H1 (cell line): ENCODE results near the gene SBF2. TPM values are rescaled to one million over a fixed set of nuclear protein-coding genes. Genes with fewer than 3 reads are reported as not detected.
"Not testable (repeated sequence)": the region's sequence is repeated elsewhere in the genome, so short reads cannot be mapped to it uniquely, and the experiment has no call there.

Experiments
- CTCF ChIA-PET: fragments of 300-600 bp; sonication (Branson Sonifier 250); formaldehyde crosslinking; loops from one replicate; lab custom pipeline; 2021; ENCODE audit not compliant: partially characterized antibody; lab: Charles Lee
- POLR2A ChIA-PET: fragments of 300-600 bp; sonication (Branson Sonifier 250); formaldehyde crosslinking; loops from one replicate; lab custom pipeline; 2021; ENCODE audit warnings: inconsistent platforms; ENCODE audit not compliant: partially characterized antibody; lab: Charles Lee
- DNase-seq, 2 experiments: peaks; one replicate each; pipeline versions ENCODE4 v3.0.0 to v3.0.0-alpha.2; 2010 to 2022; ENCODE audit warnings: low spot score in 2 of 2, low read depth in 1 of 2, mixed read lengths in 1 of 2
- FAIRE-seq: peaks from 2 replicates; lab custom pipeline; 2011; peaks lifted over from hg19 to GRCh38; lab: Jason Lieb, UNC
- H2AFZ ChIP-seq: 2 replicates; pipeline ENCODE4 v1.8.1; 2012; ENCODE audit warnings: low read length, inconsistent platforms
- H2AK5ac ChIP-seq: 2 replicates; pipeline ENCODE4 v1.6.1; 2013; ENCODE audit warnings: low read depth, low read length
- H2BK120ac ChIP-seq: replicated peaks from 2 replicates; pipeline ENCODE3; 2013; ENCODE audit warnings: low read depth, low read length, inconsistent platforms
- H2BK12ac ChIP-seq: 2 replicates; pipeline ENCODE4 v1.6.1; 2013; ENCODE audit warnings: low read depth, low read length
- H2BK15ac ChIP-seq: 2 replicates; pipeline ENCODE4 v1.6.1; 2013; ENCODE audit warnings: low read length
- H2BK20ac ChIP-seq: 2 replicates; pipeline ENCODE4 v1.6.1; 2013; ENCODE audit warnings: low read length
- H2BK5ac ChIP-seq: 2 replicates; pipeline ENCODE4 v1.6.1; 2013; ENCODE audit warnings: low read depth, low read length
- H3K14ac ChIP-seq: 2 replicates; pipeline ENCODE4 v1.6.1; 2013; ENCODE audit warnings: inconsistent platforms; ENCODE audit not compliant: insufficient read length
- H3K18ac ChIP-seq: 2 replicates; pipeline ENCODE4 v1.6.1; 2013; ENCODE audit warnings: low read length; ENCODE audit errors: extremely low read depth
- H3K23ac ChIP-seq: 2 replicates; pipeline ENCODE4 v1.6.1; 2013; ENCODE audit warnings: inconsistent platforms; ENCODE audit not compliant: insufficient read length
- H3K23me2 ChIP-seq: 2 replicates; pipeline ENCODE4 v1.6.1; 2013; ENCODE audit warnings: low read depth, low read length
- H3K27ac ChIP-seq: 2 replicates; pipeline ENCODE4 v1.6.1; 2011; ENCODE audit warnings: low read depth, low read length, inconsistent platforms
- H3K27me3 ChIP-seq, 4 experiments: replicated peaks in 1 of 4; 1 replicate in 1 of 4; 2 replicates in 3 of 4; pipeline versions ENCODE4 v1.6.1 to v1.8.1; 2011 to 2013; ENCODE audit warnings: low read length in 3 of 4, mild to moderate bottlenecking in 3 of 4, inconsistent platforms in 2 of 4, mixed read lengths in 2 of 4, moderate library complexity in 1 of 4; ENCODE audit not compliant: control insufficient read depth in 3 of 4, insufficient read depth in 3 of 4; ENCODE audit errors: extremely low read depth in 1 of 4
- H3K36me3 ChIP-seq, 4 experiments: 2 replicates each; pipeline versions ENCODE4 v1.6.1 to v1.8.1; 2011 to 2013; ENCODE audit warnings: mild to moderate bottlenecking in 4 of 4, low read length in 3 of 4, moderate library complexity in 2 of 4, control low read depth in 1 of 4, inconsistent platforms in 1 of 4; ENCODE audit not compliant: insufficient read depth in 4 of 4, control insufficient read depth in 2 of 4
- H3K4ac ChIP-seq: replicated peaks from 2 replicates; pipeline ENCODE3; 2013; ENCODE audit warnings: low read length, low read depth, mixed read lengths, inconsistent platforms; ENCODE audit not compliant: insufficient read length
- H3K4me1 ChIP-seq, 4 experiments: replicated peaks in 1 of 4; 1 replicate in 1 of 4; 2 replicates in 3 of 4; pipeline versions ENCODE4 v1.6.1 to v1.8.1; 2011 to 2013; ENCODE audit warnings: low read length in 3 of 4, inconsistent platforms in 2 of 4, mixed read lengths in 1 of 4; ENCODE audit not compliant: insufficient read depth in 4 of 4, control insufficient read depth in 3 of 4
- H3K4me2 ChIP-seq, 2 experiments: 2 replicates each; pipeline versions ENCODE4 v1.6.1 to v1.8.1; 2011 to 2013; ENCODE audit warnings: low read depth in 2 of 2, low read length in 2 of 2, control low read depth in 1 of 2, inconsistent platforms in 1 of 2, mild to moderate bottlenecking in 1 of 2; ENCODE audit not compliant: insufficient read depth in 1 of 2
- H3K4me3 ChIP-seq, 4 experiments: fragments of 200-600, 300-600 bp in 1 of 4; sonication (generic), shearing (Covaris generic), sonication (Bioruptor Twin) in 1 of 4; 2 replicates each; pipeline versions ENCODE4 v1.5.1 to v1.8.1; 2011 to 2016; ENCODE audit warnings: low read length in 4 of 4, low read depth in 3 of 4, control low read depth in 2 of 4, inconsistent platforms in 2 of 4, mild to moderate bottlenecking in 2 of 4, mixed read lengths in 1 of 4, moderate library complexity in 1 of 4; ENCODE audit not compliant: insufficient read depth in 2 of 4; ENCODE audit errors: extremely low read depth in 1 of 4
- H3K56ac ChIP-seq: replicated peaks from 2 replicates; pipeline ENCODE3; 2013; ENCODE audit warnings: low read depth, mild to moderate bottlenecking, mixed read lengths, low read length, inconsistent platforms; ENCODE audit not compliant: insufficient read length
- H3K79me1 ChIP-seq: 2 replicates; pipeline ENCODE4 v1.6.1; 2013; ENCODE audit warnings: low read depth, low read length, control low read depth
- H3K79me2 ChIP-seq, 2 experiments: 2 replicates each; pipeline versions ENCODE4 v1.6.1 to v1.8.1; 2012 to 2013; ENCODE audit warnings: low read length in 2 of 2, mild to moderate bottlenecking in 2 of 2, inconsistent platforms in 1 of 2; ENCODE audit not compliant: insufficient read depth in 2 of 2, control insufficient read depth in 1 of 2
- H3K9ac ChIP-seq, 4 experiments: replicated peaks in 1 of 4; 1 replicate in 1 of 4; 2 replicates in 3 of 4; pipeline versions ENCODE4 v1.6.1 to v1.8.1; 2011 to 2013; ENCODE audit warnings: low read depth in 3 of 4, low read length in 3 of 4, control low read depth in 2 of 4, mild to moderate bottlenecking in 2 of 4, moderate library complexity in 2 of 4, inconsistent platforms in 1 of 4; ENCODE audit errors: extremely low read depth in 1 of 4
- H3K9me3 ChIP-seq, 2 experiments: 2 replicates each; pipeline versions ENCODE4 v1.6.1 to v1.8.1; 2012 to 2013; ENCODE audit warnings: mild to moderate bottlenecking in 2 of 2, moderate library complexity in 2 of 2, control low read depth in 1 of 2, inconsistent platforms in 1 of 2, low read depth in 1 of 2, low read length in 1 of 2, mixed read lengths in 1 of 2; ENCODE audit not compliant: insufficient read depth in 2 of 2
- H4K20me1 ChIP-seq, 2 experiments: replicated peaks in 1 of 2; 2 replicates each; pipeline versions ENCODE3 to v1.8.1; 2011 to 2013; ENCODE audit warnings: inconsistent platforms in 2 of 2, low read length in 2 of 2, mild to moderate bottlenecking in 1 of 2; ENCODE audit not compliant: insufficient read depth in 2 of 2, control insufficient read depth in 1 of 2
- H4K5ac ChIP-seq: 2 replicates; pipeline ENCODE4 v1.6.1; 2013; ENCODE audit warnings: low read length, low read depth, mixed read lengths, inconsistent platforms; ENCODE audit not compliant: insufficient read length
- H4K8ac ChIP-seq: 2 replicates; pipeline ENCODE4 v1.8.0; 2013; ENCODE audit warnings: mild to moderate bottlenecking, moderate library complexity, low read length, inconsistent platforms; ENCODE audit not compliant: insufficient read depth; ENCODE audit errors: extremely low read depth
- H4K91ac ChIP-seq: replicated peaks from 2 replicates; pipeline ENCODE3; 2013; ENCODE audit warnings: low read length, mixed read lengths, inconsistent platforms; ENCODE audit not compliant: insufficient read length
- WGBS, 2 experiments: shearing (Covaris generic) in 1 of 2; methylation state at CpG; one replicate each; pipeline versions ENCODE4 v1.1.6 to v1.1.7; 2013 to 2015; ENCODE audit warnings: low lambda C conversion rate in 2 of 2, mixed read lengths in 2 of 2, inconsistent platforms in 1 of 2, low coverage in 1 of 2, missing lambda C conversion rate in 1 of 2; ENCODE audit not compliant: insufficient replicate concordance in 2 of 2, insufficient coverage in 1 of 2, insufficient read length in 1 of 2; ENCODE audit errors: extremely low coverage in 1 of 2, missing lambda C conversion rate in 1 of 2; 5-methylcytosine and 5-hydroxymethylcytosine counted together
- polyA plus RNA-seq, 7 experiments: library from polyadenylated mRNA; depleted of rRNA in 3 of 7; stranded (reverse) in 5 of 7; unstranded in 2 of 7; fragments of >200 nt in 5 of 7; fragments of 200-250 nt in 2 of 7; gene quantifications; 1 replicate in 5 of 7; 2 replicates in 1 of 7; 4 replicates in 1 of 7; pipeline versions ENCODE4 v1.2.1 to v1.2.3, GENCODE V29; 2011 to 2013; ENCODE audit warnings: missing spikeins in 2 of 7, mixed read lengths in 2 of 7
- total RNA-seq: library from RNA; stranded (reverse); fragmentation: NEBNext Ultra II Directional; extraction: Animal tissue kit (Norgen Biotek cat#: 25700); gene quantifications from 2 replicates; pipeline ENCODE4 v1.2.1, GENCODE V29; 2021

SBF2 gene
- total and polyA plus RNA-seq, 2 of the 8 experiments (the other 6 are each of a cell fraction or from before 2014, with no cell fraction given): 36.7 to 50.5 TPM

- H4K20me1 ChIP-seq, H2BK120ac ChIP-seq, H4K5ac ChIP-seq, H3K18ac ChIP-seq, DNase-seq, CTCF ChIA-PET, H3K9me3 ChIP-seq, H4K91ac ChIP-seq, H3K23ac ChIP-seq, H2BK12ac ChIP-seq, H4K8ac ChIP-seq, H3K4me3 ChIP-seq, H3K4me2 ChIP-seq, H3K27ac ChIP-seq, H3K36me3 ChIP-seq, H2BK15ac ChIP-seq, H3K27me3 ChIP-seq, H3K14ac ChIP-seq, H3K79me1 ChIP-seq, H2BK20ac ChIP-seq, H3K4ac ChIP-seq, H3K4me1 ChIP-seq, H3K23me2 ChIP-seq, H3K9ac ChIP-seq, H2BK5ac ChIP-seq, H2AFZ ChIP-seq, H3K56ac ChIP-seq, H2AK5ac ChIP-seq, FAIRE-seq: not testable (repeated sequence)
- peaks cover 0 to 13% of the 10 kb centered on the region in 2 experiments; a peak in 1 of 4 replicates for H3K79me2 ChIP-seq
- POLR2A ChIA-PET: interaction anchor here (0.7 kb wide), 1 partner anchor 43 kb away, joined by 3 read pairs; no protein-coding TSS in a partner anchor
- 94% methylated on average over 2 of the region's 3 CpGs; no CpG with 5 or more reads in 1 of the 2 experiments for WGBS, 2 experiments
Observed at GRCh38 chr11:10264716-10265115, 29.3 kb downstream of the SBF2 start.
